GM12891 (cell line): ENCODE data around the gene LTBP1.

Experiments
- PAX5 ChIP-seq: IDR thresholded peaks from 2 replicates; pipeline ENCODE4 v1.6.1; 2011; ENCODE audit warnings: low read length, moderate library complexity, mild to moderate bottlenecking; ENCODE audit not compliant: insufficient read depth, severe bottlenecking
- POLR2A ChIP-seq: IDR thresholded peaks from 2 replicates; pipeline ENCODE4 v1.6.1; 2011; ENCODE audit warnings: low read depth, low read length, control low read depth
- POLR2AphosphoS5 ChIP-seq: IDR thresholded peaks from 2 replicates; pipeline ENCODE4 v1.6.1; 2011; ENCODE audit warnings: low read depth, low read length, control low read depth

- no peak for TF ChIP-seq POLR2A
- TF ChIP-seq POLR2AphosphoS5: no peak
- TF ChIP-seq PAX5: no peak
Measured at GRCh38 chr2:33241581-33241980, 294.8 kb downstream of the LTBP1 start.
